ENCODE data around the gene NFKBIE. TPM values are rescaled to one million over a fixed set of nuclear protein-coding genes. Genes with fewer than 3 reads are reported as not detected.

The NFKBIE gene
- total and polyA plus RNA-seq, 2 donors (not counting 1 experiment from before 2014, with no cell fraction given): 46.5 to 90.0 TPM

GRCh38 chr6:44237813-44238433 is 27.4 kb downstream of the NFKBIE start:
- Histone ChIP-seq H3K4me1 (ENCODE audit: control insufficient read depth in 2 of 2, insufficient read depth in 2 of 2, low read length in 2 of 2) (peaks cover 6 to 14% of the 10 kb centered on the region in 2 donors), H2AFZ (ENCODE audit: insufficient read depth, low read depth, low read length, poor library complexity, severe bottlenecking) (peak overlapping the region; percentile 96), H4K20me1 (ENCODE audit: control insufficient read depth, insufficient read depth, low read length, poor library complexity, severe bottlenecking) (no peaks in the 10 kb centered on the region), H3K36me3 (replicated peaks in 1 of 2; ENCODE audit: control extremely low read depth in 1 of 2, control insufficient read depth in 1 of 2, extremely low read depth in 1 of 2, insufficient read depth in 2 of 2, low read length in 1 of 2) (no peaks in the 10 kb centered on the region), H3K27me3 (replicated peaks in 1 of 4; ENCODE audit: control extremely low read depth in 1 of 4, control insufficient read depth in 3 of 4, insufficient read depth in 4 of 4, low read length in 3 of 4) (no peaks in the 10 kb centered on the region), H3K9ac (ENCODE audit: low read length) (peak overlapping the region; percentile 90), H3K4me2 (replicated peaks; ENCODE audit: low read depth, low read length, poor library complexity, severe bottlenecking) (peak overlapping the region; percentile 93), H3K9me3 (ENCODE audit: control extremely low read depth in 1 of 3, control insufficient read depth in 2 of 3, insufficient read depth in 1 of 3, low read length in 2 of 3) (no peaks in the 10 kb centered on the region), H3K79me2 (ENCODE audit: control insufficient read depth, insufficient read depth, low read length) (no peaks in the 10 kb centered on the region), H3K4me3 (ENCODE audit: control extremely low read depth in 1 of 5, extremely low read depth in 1 of 5, insufficient read depth in 1 of 5, low read depth in 2 of 5, low read length in 4 of 5) (peak overlapping the region; percentile 28 to 85 (median 79)), H3K27ac (ENCODE audit: low read length in 2 of 2) (peak overlapping the region; percentile 90 to 91)
- intact Hi-C loops (cut with micrococcal nuclease): loop anchor here (1.0 kb wide), 4 partner anchors 8 to 142 kb away; partner anchors contain the start of gene SLC29A1
- peaks cover 15% of the 10 kb centered on the region for H3K4me1 Mint-ChIP-seq
- ATAC-seq (ENCODE audit: low read depth) (peak; percentile 93), DNase-seq (peak; percentile 87)
- ChIA-PET POLR2A (interaction anchor here (0.9 to 1.8 kb wide), 5 partner anchors 9 to 110 kb away, joined by 3 to 23 read pairs (median 4); partner anchors contain the start of genes HSP90AB1, SLC29A1 and TMEM63B), CTCF (interaction anchor here (0.8 to 4.5 kb wide), 15 partner anchors 8 to 140 kb away, joined by 3 to 37 read pairs (median 7); partner anchors contain the start of genes HSP90AB1, SLC29A1 and SLC35B2)
- peak overlapping the region; percentile 96 for H3K27ac Mint-ChIP-seq
- peak overlapping the region; percentile 95 for H3K4me3 Mint-ChIP-seq
- H3K9me3 Mint-ChIP-seq (ENCODE audit: insufficient read depth): no peaks in the 10 kb centered on the region
- under 1% methylated on average over 38 of the region's 42 CpGs for WGBS (ENCODE audit: insufficient coverage)
- TF ChIP-seq CTCF (IDR thresholded peaks at IDR 0.05) (peak; percentile 97), EZH2 (IDR thresholded peaks at IDR 0.05; ENCODE audit: borderline replicate concordance, insufficient read depth, low read depth, low read length, poor library complexity, severe bottlenecking) (no peak)
- no peaks in the 10 kb centered on the region for H3K27me3 Mint-ChIP-seq
